Upper lobe of left lung (tissue), 4 donors: ENCODE measurements around the gene AMFR.

Source experiments
- POLR2A ChIP-seq, 4 donors: fragments of 450-650 bp; IDR thresholded peaks; one replicate each; pipeline ENCODE4 v1.5.1; 2016 to 2017; ENCODE audit warnings: antibody characterized with exemption in 4 of 4, mild to moderate bottlenecking in 2 of 4
- POLR2AphosphoS5 ChIP-seq, 2 donors: sonication (generic); formaldehyde crosslinking; IDR thresholded peaks; one replicate each; pipeline ENCODE4 v1.5.1; 2017; ENCODE audit warnings: antibody characterized with exemption in 2 of 2
- TF ChIP-seq, protein P1 (sequence below), 6 experiments: fragments of 450-650 bp in 4 of 6; fragments of 200-600 bp in 2 of 6; sonication (generic) in 2 of 6; IDR thresholded peaks; one replicate each; pipeline ENCODE4 v1.5.1; 2016 to 2019; ENCODE audit warnings: antibody characterized with exemption in 6 of 6

- TF ChIP-seq, protein P1, sequence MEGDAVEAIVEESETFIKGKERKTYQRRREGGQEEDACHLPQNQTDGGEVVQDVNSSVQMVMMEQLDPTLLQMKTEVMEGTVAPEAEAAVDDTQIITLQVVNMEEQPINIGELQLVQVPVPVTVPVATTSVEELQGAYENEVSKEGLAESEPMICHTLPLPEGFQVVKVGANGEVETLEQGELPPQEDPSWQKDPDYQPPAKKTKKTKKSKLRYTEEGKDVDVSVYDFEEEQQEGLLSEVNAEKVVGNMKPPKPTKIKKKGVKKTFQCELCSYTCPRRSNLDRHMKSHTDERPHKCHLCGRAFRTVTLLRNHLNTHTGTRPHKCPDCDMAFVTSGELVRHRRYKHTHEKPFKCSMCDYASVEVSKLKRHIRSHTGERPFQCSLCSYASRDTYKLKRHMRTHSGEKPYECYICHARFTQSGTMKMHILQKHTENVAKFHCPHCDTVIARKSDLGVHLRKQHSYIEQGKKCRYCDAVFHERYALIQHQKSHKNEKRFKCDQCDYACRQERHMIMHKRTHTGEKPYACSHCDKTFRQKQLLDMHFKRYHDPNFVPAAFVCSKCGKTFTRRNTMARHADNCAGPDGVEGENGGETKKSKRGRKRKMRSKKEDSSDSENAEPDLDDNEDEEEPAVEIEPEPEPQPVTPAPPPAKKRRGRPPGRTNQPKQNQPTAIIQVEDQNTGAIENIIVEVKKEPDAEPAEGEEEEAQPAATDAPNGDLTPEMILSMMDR (IDR thresholded peaks at IDR 0.05) = no peak
- TF ChIP-seq POLR2AphosphoS5 (IDR thresholded peaks at IDR 0.05) (no peak), POLR2A (IDR thresholded peaks at IDR 0.05) (no peak)
These were observed 72.1 kb downstream of the AMFR start for GRCh38 chr16:56353054-56353921.
